Hepatocyte (in vitro differentiated cells): ENCODE measurements around the gene CBX2.

ENCODE experiments used
- EZH2 ChIP-seq: fragments of 200-600 bp; sonication (generic); IDR thresholded peaks from 2 replicates; pipeline ENCODE4 v1.6.1; 2016; ENCODE audit warnings: antibody characterized with exemption, mild to moderate bottlenecking, borderline replicate concordance
- EZH2phosphoT487 ChIP-seq: fragments of 200-600 bp; sonication (generic); IDR thresholded peaks from one replicate; pipeline ENCODE4 v1.6.1; 2018; ENCODE audit warnings: antibody characterized with exemption, mild to moderate bottlenecking, low read depth, moderate library complexity; ENCODE audit not compliant: unreplicated experiment, severe bottlenecking
- TF ChIP-seq, protein P1 (sequence below): fragments of 200-600 bp; sonication (generic); IDR thresholded peaks from 2 replicates; pipeline ENCODE4 v1.5.1; 2016; ENCODE audit warnings: antibody characterized with exemption, mild to moderate bottlenecking; ENCODE audit not compliant: poor library complexity

DNA sequence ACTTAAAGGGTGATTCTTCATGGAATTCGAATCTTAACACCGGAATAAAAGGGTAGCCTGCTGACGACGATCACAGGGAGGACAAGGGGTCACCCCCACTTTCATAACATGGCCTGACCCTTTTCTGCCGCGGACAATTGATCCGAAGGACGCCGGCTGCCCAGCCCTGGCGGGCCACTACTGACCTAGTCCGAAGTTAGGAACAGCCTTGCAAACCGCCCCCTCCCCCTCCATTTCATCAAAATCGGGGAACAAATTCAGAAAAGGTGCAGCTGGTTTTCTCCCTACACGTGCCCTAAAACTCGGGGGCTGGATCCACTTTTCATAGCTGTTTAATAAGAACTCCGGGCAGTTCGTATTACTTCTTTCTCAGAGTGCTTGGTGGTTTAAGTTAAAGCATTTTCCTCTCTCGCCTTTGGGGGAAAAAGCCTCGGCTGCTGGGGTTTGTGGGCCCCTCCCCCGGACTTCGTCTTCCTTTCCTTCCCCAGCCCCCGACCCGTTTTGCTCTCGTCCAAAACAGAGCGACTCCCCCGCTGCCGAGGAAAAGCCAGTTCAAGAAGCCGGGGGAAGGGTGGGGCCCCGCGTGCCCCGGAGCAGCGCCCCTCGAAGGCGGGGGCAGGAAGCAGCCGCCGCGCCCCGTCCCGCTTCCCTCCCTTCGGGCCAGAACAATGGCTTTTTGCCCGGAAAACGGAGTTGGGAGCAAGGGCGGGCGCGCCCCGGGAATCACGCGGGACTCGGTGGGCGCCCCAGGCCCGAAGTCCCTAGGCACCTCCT lies 641 bp upstream of the CBX2 start:
- TF ChIP-seq, protein P1, sequence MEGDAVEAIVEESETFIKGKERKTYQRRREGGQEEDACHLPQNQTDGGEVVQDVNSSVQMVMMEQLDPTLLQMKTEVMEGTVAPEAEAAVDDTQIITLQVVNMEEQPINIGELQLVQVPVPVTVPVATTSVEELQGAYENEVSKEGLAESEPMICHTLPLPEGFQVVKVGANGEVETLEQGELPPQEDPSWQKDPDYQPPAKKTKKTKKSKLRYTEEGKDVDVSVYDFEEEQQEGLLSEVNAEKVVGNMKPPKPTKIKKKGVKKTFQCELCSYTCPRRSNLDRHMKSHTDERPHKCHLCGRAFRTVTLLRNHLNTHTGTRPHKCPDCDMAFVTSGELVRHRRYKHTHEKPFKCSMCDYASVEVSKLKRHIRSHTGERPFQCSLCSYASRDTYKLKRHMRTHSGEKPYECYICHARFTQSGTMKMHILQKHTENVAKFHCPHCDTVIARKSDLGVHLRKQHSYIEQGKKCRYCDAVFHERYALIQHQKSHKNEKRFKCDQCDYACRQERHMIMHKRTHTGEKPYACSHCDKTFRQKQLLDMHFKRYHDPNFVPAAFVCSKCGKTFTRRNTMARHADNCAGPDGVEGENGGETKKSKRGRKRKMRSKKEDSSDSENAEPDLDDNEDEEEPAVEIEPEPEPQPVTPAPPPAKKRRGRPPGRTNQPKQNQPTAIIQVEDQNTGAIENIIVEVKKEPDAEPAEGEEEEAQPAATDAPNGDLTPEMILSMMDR = peak; percentile 49
- TF ChIP-seq EZH2phosphoT487 (no peak), EZH2 (no peak)
